GM23338 (cell line): ENCODE data around the gene BCHE. TPM values are rescaled to one million over a fixed set of nuclear protein-coding genes. Genes with fewer than 3 reads are reported as not detected.

ENCODE experiments used
- ATAC-seq: fragments of 200-7000 bp; cut with Tn5 transposase; 3 replicates; pipeline ENCODE4 v1.9.1; 2020
- DNase-seq: peaks from one replicate; pipeline ENCODE4 v3.0.0-alpha.2; 2015; ENCODE audit warnings: low spot score
- H2AFZ ChIP-seq: fragments of 200-600 bp; sonication (generic); 2 replicates; pipeline ENCODE4 v1.8.0; 2016; ENCODE audit warnings: antibody characterized with exemption, mild to moderate bottlenecking, moderate library complexity
- H3F3A ChIP-seq: fragments of 200-600 bp; sonication (generic); replicated peaks from 2 replicates; pipeline ENCODE4 v1.8.0; 2017; ENCODE audit warnings: antibody characterized with exemption, mixed run types, low read depth
- H3K27ac ChIP-seq: fragments of 200-600 bp; sonication (generic); 2 replicates; pipeline ENCODE4 v1.6.1; 2016; ENCODE audit warnings: low read depth
- H3K27me3 ChIP-seq: fragments of 200-600 bp; sonication (generic); 2 replicates; pipeline ENCODE4 v1.8.0; 2016; ENCODE audit warnings: mild to moderate bottlenecking, mixed run types, moderate library complexity; ENCODE audit not compliant: insufficient read depth
- H3K36me3 ChIP-seq: fragments of 200-600 bp; sonication (generic); 2 replicates; pipeline ENCODE4 v1.8.0; 2016; ENCODE audit warnings: mild to moderate bottlenecking; ENCODE audit not compliant: insufficient read depth
- H3K4me1 ChIP-seq: fragments of 200-600 bp; sonication (generic); 2 replicates; pipeline ENCODE4 v1.8.0; 2016; ENCODE audit warnings: mild to moderate bottlenecking, moderate library complexity; ENCODE audit not compliant: insufficient read depth
- H3K4me2 ChIP-seq: fragments of 200-600 bp; sonication (generic); 2 replicates; pipeline ENCODE4 v1.7.1; 2017; ENCODE audit warnings: mixed run types
- H3K4me3 ChIP-seq: fragments of 200-600 bp; sonication (generic); 2 replicates; pipeline ENCODE4 v1.6.1; 2016; ENCODE audit warnings: mixed run types
- H3K79me2 ChIP-seq: fragments of 200-600 bp; sonication (generic); replicated peaks from 2 replicates; pipeline ENCODE4 v1.8.0; 2017; ENCODE audit warnings: mild to moderate bottlenecking; ENCODE audit not compliant: insufficient read depth
- H3K9me2 ChIP-seq: fragments of 200-600 bp; sonication (generic); 2 replicates; pipeline ENCODE4 v1.8.0; 2017; ENCODE audit not compliant: insufficient read depth
- H4K20me1 ChIP-seq: fragments of 200-600 bp; sonication (generic); replicated peaks from 2 replicates; pipeline ENCODE4 v1.8.0; 2017; ENCODE audit warnings: mild to moderate bottlenecking; ENCODE audit not compliant: insufficient read depth
- H3K27ac Mint-ChIP-seq: 2 replicates; pipeline ENCODE4 v1.8.0; 2020; ENCODE audit warnings: inconsistent platforms, mild to moderate bottlenecking, moderate library complexity, mixed read lengths
- H3K27me3 Mint-ChIP-seq: 3 replicates; pipeline ENCODE4 v1.8.0; 2022; ENCODE audit warnings: low read depth, mild to moderate bottlenecking, moderate library complexity, mixed read lengths, inconsistent platforms; ENCODE audit not compliant: insufficient read depth, poor library complexity
- H3K36me3 Mint-ChIP-seq: 3 replicates; pipeline ENCODE4 v1.8.0; 2021; ENCODE audit warnings: low read depth, mild to moderate bottlenecking, inconsistent platforms, moderate library complexity, mixed read lengths
- H3K4me1 Mint-ChIP-seq: 3 replicates; pipeline ENCODE4 v1.8.0; 2020; ENCODE audit warnings: mild to moderate bottlenecking, inconsistent platforms, mixed read lengths
- H3K4me3 Mint-ChIP-seq: 3 replicates; pipeline ENCODE4 v1.8.0; 2021; ENCODE audit warnings: moderate library complexity, mild to moderate bottlenecking, inconsistent platforms, mixed read lengths
- H3K9me3 Mint-ChIP-seq: 3 replicates; pipeline ENCODE4 v1.8.0; 2020; ENCODE audit warnings: moderate library complexity, mild to moderate bottlenecking, inconsistent platforms, mixed read lengths
- CREB1 ChIP-seq: fragments of 250-450 bp; sonication (Bioruptor Pico); IDR thresholded peaks from 2 replicates; pipeline ENCODE4 v1.5.0; 2020; ENCODE audit warnings: low read depth, mild to moderate bottlenecking, moderate library complexity
- CTCF ChIP-seq, 2 experiments: fragments of 200-600 bp in 1 of 2; sonication (generic) in 1 of 2; conservative IDR thresholded peaks; 2 replicates each; pipeline versions ENCODE4 v1.5.1 to v1.6.1; 2016 to 2017; ENCODE audit warnings: antibody characterized with exemption in 2 of 2, low read depth in 2 of 2, mild to moderate bottlenecking in 2 of 2, moderate library complexity in 1 of 2
- EZH2 ChIP-seq: fragments of 200-600 bp; sonication (generic); IDR thresholded peaks from one replicate; pipeline ENCODE4 v1.8.0; 2017; ENCODE audit warnings: antibody characterized with exemption, mild to moderate bottlenecking, low read depth; ENCODE audit not compliant: unreplicated experiment
- EZH2phosphoT487 ChIP-seq: fragments of 200-600 bp; sonication (generic); IDR thresholded peaks from one replicate; pipeline ENCODE4 v1.8.1; 2018; ENCODE audit warnings: antibody characterized with exemption; ENCODE audit not compliant: unreplicated experiment
- JUNB ChIP-seq: IDR thresholded peaks from one replicate; pipeline ENCODE4 v1.6.1; 2016; ENCODE audit warnings: antibody characterized with exemption; ENCODE audit not compliant: unreplicated experiment
- NANOG ChIP-seq: IDR thresholded peaks from 2 replicates; pipeline ENCODE4 v1.6.1; 2016; ENCODE audit warnings: antibody characterized with exemption, borderline replicate concordance
- POLR2AphosphoS5 ChIP-seq: IDR thresholded peaks from 2 replicates; pipeline ENCODE4 v1.6.1; 2016; ENCODE audit warnings: antibody characterized with exemption, low read depth
- STAT1 ChIP-seq: IDR thresholded peaks from one replicate; pipeline ENCODE4 v1.6.1; 2016; ENCODE audit warnings: antibody characterized with exemption; ENCODE audit not compliant: unreplicated experiment
- ZNF114 ChIP-seq: fragments of 250-450 bp; sonication (Bioruptor Pico); IDR thresholded peaks from 2 replicates; pipeline ENCODE4 v1.5.0; 2020; ENCODE audit warnings: mild to moderate bottlenecking, moderate library complexity
- ZNF331 ChIP-seq: fragments of 250-450 bp; sonication (Bioruptor Pico); IDR thresholded peaks from 2 replicates; pipeline ENCODE4 v1.5.0; 2020; ENCODE audit warnings: low read depth, mild to moderate bottlenecking, moderate library complexity
- polyA plus RNA-seq: library from polyadenylated mRNA; unstranded; fragments of >200 nt; fragmentation: Nextera tagmentation; extraction: Ambion mirVana; gene quantifications from 2 replicates; pipeline ENCODE4 v1.2.1, GENCODE V29; 2016
- total RNA-seq: library from RNA; depleted of rRNA; stranded (reverse); fragments of >200 nt; shearing (Covaris generic); gene quantifications from 2 replicates; pipeline ENCODE4 v1.2.3, GENCODE V29; 2014
- TF ChIP-seq, protein P1 (sequence below): IDR thresholded peaks from one replicate; pipeline ENCODE4 v1.6.1; 2018; ENCODE audit warnings: antibody characterized with exemption; ENCODE audit not compliant: unreplicated experiment
- TF ChIP-seq, protein P2 (sequence below): IDR thresholded peaks from 2 replicates; pipeline ENCODE4 v1.6.1; 2016; ENCODE audit warnings: antibody characterized with exemption

The BCHE gene
- total and polyA plus RNA-seq, 2 experiments from 2014 or later = 0.73 to 1.1 TPM

DNA sequence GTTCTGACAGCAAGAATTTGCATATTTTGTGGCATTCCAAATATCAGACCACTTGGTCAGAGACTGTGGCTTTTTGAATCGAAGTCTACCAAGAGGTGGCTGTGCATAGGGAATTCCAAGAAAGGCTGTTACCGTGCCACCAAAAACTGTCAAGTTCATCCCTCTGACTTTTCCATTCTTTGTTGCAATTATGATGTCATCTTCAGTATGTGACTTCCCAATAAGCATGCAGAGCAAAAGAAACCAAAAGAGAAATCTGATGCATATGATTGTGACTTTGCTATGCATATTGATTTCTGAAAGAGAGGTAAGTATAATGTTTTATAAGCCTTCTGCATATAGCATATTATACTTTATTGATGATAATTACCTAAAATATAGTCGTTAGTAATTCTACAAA lies 6.5 kb downstream of the BCHE start (continued):
- TF ChIP-seq CREB1 (CRISPR knock-in tag) (no peak), POLR2AphosphoS5 (no peak), EZH2 (no peak), ZNF114 (CRISPR knock-in tag) (no peak), NANOG (no peak), STAT1 (no peak), ZNF331 (CRISPR knock-in tag) (no peak), EZH2phosphoT487 (no peak), CTCF (conservative IDR thresholded peaks at IDR 0.05; ENCODE audit: low read depth in 2 of 2) (no peak), JUNB (no peak)
- TF ChIP-seq, protein P1, sequence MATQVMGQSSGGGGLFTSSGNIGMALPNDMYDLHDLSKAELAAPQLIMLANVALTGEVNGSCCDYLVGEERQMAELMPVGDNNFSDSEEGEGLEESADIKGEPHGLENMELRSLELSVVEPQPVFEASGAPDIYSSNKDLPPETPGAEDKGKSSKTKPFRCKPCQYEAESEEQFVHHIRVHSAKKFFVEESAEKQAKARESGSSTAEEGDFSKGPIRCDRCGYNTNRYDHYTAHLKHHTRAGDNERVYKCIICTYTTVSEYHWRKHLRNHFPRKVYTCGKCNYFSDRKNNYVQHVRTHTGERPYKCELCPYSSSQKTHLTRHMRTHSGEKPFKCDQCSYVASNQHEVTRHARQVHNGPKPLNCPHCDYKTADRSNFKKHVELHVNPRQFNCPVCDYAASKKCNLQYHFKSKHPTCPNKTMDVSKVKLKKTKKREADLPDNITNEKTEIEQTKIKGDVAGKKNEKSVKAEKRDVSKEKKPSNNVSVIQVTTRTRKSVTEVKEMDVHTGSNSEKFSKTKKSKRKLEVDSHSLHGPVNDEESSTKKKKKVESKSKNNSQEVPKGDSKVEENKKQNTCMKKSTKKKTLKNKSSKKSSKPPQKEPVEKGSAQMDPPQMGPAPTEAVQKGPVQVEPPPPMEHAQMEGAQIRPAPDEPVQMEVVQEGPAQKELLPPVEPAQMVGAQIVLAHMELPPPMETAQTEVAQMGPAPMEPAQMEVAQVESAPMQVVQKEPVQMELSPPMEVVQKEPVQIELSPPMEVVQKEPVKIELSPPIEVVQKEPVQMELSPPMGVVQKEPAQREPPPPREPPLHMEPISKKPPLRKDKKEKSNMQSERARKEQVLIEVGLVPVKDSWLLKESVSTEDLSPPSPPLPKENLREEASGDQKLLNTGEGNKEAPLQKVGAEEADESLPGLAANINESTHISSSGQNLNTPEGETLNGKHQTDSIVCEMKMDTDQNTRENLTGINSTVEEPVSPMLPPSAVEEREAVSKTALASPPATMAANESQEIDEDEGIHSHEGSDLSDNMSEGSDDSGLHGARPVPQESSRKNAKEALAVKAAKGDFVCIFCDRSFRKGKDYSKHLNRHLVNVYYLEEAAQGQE = no peak
- TF ChIP-seq, protein P2, sequence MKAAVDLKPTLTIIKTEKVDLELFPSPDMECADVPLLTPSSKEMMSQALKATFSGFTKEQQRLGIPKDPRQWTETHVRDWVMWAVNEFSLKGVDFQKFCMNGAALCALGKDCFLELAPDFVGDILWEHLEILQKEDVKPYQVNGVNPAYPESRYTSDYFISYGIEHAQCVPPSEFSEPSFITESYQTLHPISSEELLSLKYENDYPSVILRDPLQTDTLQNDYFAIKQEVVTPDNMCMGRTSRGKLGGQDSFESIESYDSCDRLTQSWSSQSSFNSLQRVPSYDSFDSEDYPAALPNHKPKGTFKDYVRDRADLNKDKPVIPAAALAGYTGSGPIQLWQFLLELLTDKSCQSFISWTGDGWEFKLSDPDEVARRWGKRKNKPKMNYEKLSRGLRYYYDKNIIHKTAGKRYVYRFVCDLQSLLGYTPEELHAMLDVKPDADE = no peak

- H3K36me3 Mint-ChIP-seq = no peaks in the 10 kb centered on the region
- H3K4me2 ChIP-seq = no peak overlapping the region
- no peaks in the 10 kb centered on the region for H3K27me3 ChIP-seq
- H2AFZ ChIP-seq = peak overlapping the region; percentile 64; the same call in 1 of the 2 replicates
- no peaks in the 10 kb centered on the region for H3K4me1 Mint-ChIP-seq
- H3K9me3 Mint-ChIP-seq = no peaks in the 10 kb centered on the region
- H3K9me2 ChIP-seq = no peaks in the 10 kb centered on the region
- H3K4me1 ChIP-seq = no peaks in the 10 kb centered on the region
- no peaks in the 10 kb centered on the region for H3K27me3 Mint-ChIP-seq
- no peaks in the 10 kb centered on the region for H3K36me3 ChIP-seq
- no peak overlapping the region for H3K4me3 ChIP-seq
- ATAC-seq = no peak
- DNase-seq = no peak
- H4K20me1 ChIP-seq = no peaks in the 10 kb centered on the region
- no peaks in the 10 kb centered on the region for H3K79me2 ChIP-seq
- no peaks in the 10 kb centered on the region for H3F3A ChIP-seq
- no peak overlapping the region for H3K27ac Mint-ChIP-seq
- no peak overlapping the region for H3K27ac ChIP-seq
- no peak overlapping the region for H3K4me3 Mint-ChIP-seq
- no peak for TF ChIP-seq CTCF (conservative IDR thresholded peaks at IDR 0.05; ENCODE audit: low read depth in 2 of 2)
- no peak for TF ChIP-seq POLR2AphosphoS5
- TF ChIP-seq CREB1 (CRISPR knock-in tag) = no peak
- TF ChIP-seq ZNF331 (CRISPR knock-in tag) = no peak
- TF ChIP-seq EZH2phosphoT487 = no peak
- TF ChIP-seq, protein P1 = no peak
- no peak for TF ChIP-seq JUNB
- TF ChIP-seq, protein P2 = no peak
- TF ChIP-seq EZH2 = no peak
- no peak for TF ChIP-seq ZNF114 (CRISPR knock-in tag)
- TF ChIP-seq STAT1 = no peak
Observed at GRCh38 chr3:165827883-165828282, 9.3 kb downstream of the BCHE start.
